Colonic mucosa (tissue), 4 donors: Measurements from ENCODE around the gene SKIC2. TPM values are rescaled to one million over a fixed set of nuclear protein-coding genes. Genes with fewer than 3 reads are reported as not detected.

Experiments
- DNase-seq: peaks from one replicate; pipeline ENCODE4 v3.0.0-alpha.2; 2020
- H3K27ac ChIP-seq: fragments of 200-600 bp; one replicate; pipeline ENCODE4 v1.8.0; 2021
- H3K27me3 ChIP-seq: fragments of 200-600 bp; one replicate; pipeline ENCODE4 v1.8.0; 2021
- H3K36me3 ChIP-seq: fragments of 200-600 bp; one replicate; pipeline ENCODE4 v1.8.0; 2021
- H3K4me1 ChIP-seq: fragments of 200-600 bp; one replicate; pipeline ENCODE4 v1.8.0; 2021; ENCODE audit warnings: mild to moderate bottlenecking
- H3K4me3 ChIP-seq: fragments of 200-600 bp; one replicate; pipeline ENCODE4 v1.8.0; 2021
- H3K9ac ChIP-seq, 2 donors: one replicate each; pipeline ENCODE4 v1.7.0; 2013; ENCODE audit warnings: control low read depth in 2 of 2, low read depth in 2 of 2, low read length in 2 of 2
- H3K9me3 ChIP-seq: fragments of 200-600 bp; one replicate; pipeline ENCODE4 v1.8.0; 2021
- CTCF ChIP-seq: fragments of 200-600 bp; IDR thresholded peaks from one replicate; pipeline ENCODE4 v1.8.0; 2022; ENCODE audit warnings: antibody characterized with exemption, mild to moderate bottlenecking
- intact Hi-C: fragments of 100-400 bp; cut with DNase I; formaldehyde crosslinking; loops from one replicate; pipeline ENCODE4 v1.14.1; 2022
- total RNA-seq, 2 donors: library from RNA; stranded (reverse); fragmentation: NEBNext Ultra II Directional in 1 of 2; extraction: Animal tissue kit (Norgen Biotek cat#: 25700) in 1 of 2; gene quantifications; one replicate each; pipeline ENCODE4 v1.2.1, GENCODE V29; 2021
- donor health status: healthy.
- donor health status: DM: no; HTN: no; CAD: no.
- donor health status: DM: no; HTN: no; CAD: no.

Gene SKIC2
- total RNA-seq, 2 donors from 2014 or later = 52.5 to 81.1 TPM

- H3K27me3 ChIP-seq = no peaks in the 10 kb centered on the region
- H3K4me1 ChIP-seq = peaks cover 2% of the 10 kb centered on the region
- no peaks in the 10 kb centered on the region for H3K9me3 ChIP-seq
- H3K36me3 ChIP-seq = no peaks in the 10 kb centered on the region
- H3K4me3 ChIP-seq = no peak overlapping the region
- no peak for DNase-seq
- H3K27ac ChIP-seq = no peak overlapping the region
- TF ChIP-seq CTCF = no peak
- no peak overlapping the region for H3K9ac ChIP-seq
- intact Hi-C loops = loop anchor here (5.0 to 10.0 kb wide), 3 partner anchors 48 to 275 kb away; partner anchors contain the start of genes SAPCD1 and ZBTB12
Measured at GRCh38 chr6:31949926-31950548, 8.9 kb upstream of the SKIC2 start.

- TF ChIP-seq CTCF = peak; percentile 66
- Histone ChIP-seq H3K9me3 (no peaks in the 10 kb centered on the region), H3K9ac (no peak overlapping the region), H3K36me3 (peaks cover 11% of the 10 kb centered on the region), H3K4me1 (no peaks in the 10 kb centered on the region), H3K27me3 (no peaks in the 10 kb centered on the region), H3K27ac (no peak overlapping the region), H3K4me3 (no peak overlapping the region)
- intact Hi-C loops = loop anchor here (5.0 to 10.0 kb wide), 3 partner anchors 50 to 277 kb away; partner anchors contain the start of genes SAPCD1 and ZBTB12
- DNase-seq = peak; percentile 66
Measured at GRCh38 chr6:31952140-31952805, 6.7 kb upstream of the SKIC2 start.

DNA sequence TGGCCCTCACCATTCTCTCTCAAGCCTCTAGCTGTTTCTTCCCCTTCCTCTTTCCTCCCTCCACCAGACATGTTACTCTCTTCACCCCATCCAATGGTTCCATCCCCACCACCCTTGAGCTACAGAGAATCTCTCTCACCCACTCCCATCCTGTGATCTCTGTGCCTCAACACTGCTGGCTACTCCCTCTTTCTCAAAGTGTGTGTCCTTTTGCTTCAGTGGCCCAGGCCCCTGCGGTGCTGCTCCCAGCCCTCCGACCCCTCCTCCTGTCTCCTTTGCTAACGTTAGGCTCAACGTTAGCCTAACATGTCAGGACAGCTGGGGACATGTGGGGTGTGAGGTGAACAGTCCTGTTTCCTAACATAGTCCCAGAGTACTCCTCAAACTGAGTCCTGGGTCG, 6.1 kb upstream of the SKIC2 start:
- no peak overlapping the region for H3K4me3 ChIP-seq
- no peak overlapping the region for H3K27ac ChIP-seq
- no peak overlapping the region for H3K9ac ChIP-seq
- TF ChIP-seq CTCF = no peak
- H3K9me3 ChIP-seq = no peaks in the 10 kb centered on the region
- intact Hi-C loops = loop anchor here (5.0 to 10.0 kb wide), 3 partner anchors 51 to 278 kb away; partner anchors contain the start of genes SAPCD1 and ZBTB12
- peaks cover 4% of the 10 kb centered on the region for H3K4me1 ChIP-seq
- no peaks in the 10 kb centered on the region for H3K27me3 ChIP-seq
- DNase-seq = no peak
- H3K36me3 ChIP-seq = peaks cover 11% of the 10 kb centered on the region

DNA sequence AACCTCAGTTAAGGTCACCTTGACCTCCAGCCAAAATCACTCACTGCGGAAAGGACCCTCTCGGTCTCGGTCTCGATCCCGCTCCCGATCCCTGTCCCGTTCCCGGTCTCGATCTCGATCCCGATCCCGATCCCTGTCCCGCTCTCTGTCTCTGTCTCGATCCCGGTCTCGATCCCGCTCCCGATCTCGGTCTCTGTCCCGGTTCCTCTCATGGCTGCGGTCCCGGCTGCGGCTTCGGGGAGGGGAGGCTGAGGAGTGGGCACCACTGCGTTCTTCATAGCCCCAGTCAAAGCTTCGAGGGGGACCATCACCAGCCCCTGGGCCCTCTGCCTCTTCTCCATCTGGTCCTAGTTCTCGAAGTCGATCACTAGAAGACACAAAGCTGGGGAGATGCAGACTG, 4.5 kb upstream of the SKIC2 start:
- intact Hi-C loops = loop anchor here (5.0 to 10.0 kb wide), 3 partner anchors 52 to 280 kb away; partner anchors contain the start of genes SAPCD1 and ZBTB12
- H3K36me3 ChIP-seq = peaks cover 11% of the 10 kb centered on the region
- TF ChIP-seq CTCF = no peak
- H3K9me3 ChIP-seq = no peaks in the 10 kb centered on the region
- no peaks in the 10 kb centered on the region for H3K27me3 ChIP-seq
- DNase-seq = no peak
- H3K9ac ChIP-seq = no peak overlapping the region
- H3K4me3 ChIP-seq = no peak overlapping the region
- H3K27ac ChIP-seq = no peak overlapping the region
- peaks cover 6% of the 10 kb centered on the region for H3K4me1 ChIP-seq

DNA sequence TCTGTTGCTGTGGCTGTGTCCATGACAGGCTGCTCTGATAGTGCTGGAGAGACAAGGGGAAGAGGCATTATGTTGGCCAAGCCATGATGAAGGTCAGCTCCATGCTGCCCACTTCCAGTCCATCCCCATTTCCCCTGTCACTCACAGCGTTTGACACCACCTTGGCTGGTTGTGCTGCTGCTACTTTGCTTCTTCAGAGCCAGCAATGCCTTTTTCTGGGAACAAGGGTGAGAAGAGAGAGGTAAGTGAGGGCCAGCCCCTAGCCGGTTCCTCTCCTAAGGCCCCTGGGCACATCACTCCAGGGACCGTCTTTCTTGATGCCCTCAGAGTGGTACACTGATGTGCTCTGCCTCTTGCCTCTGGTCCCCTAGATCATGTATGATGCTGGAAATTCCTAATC, 2.2 kb upstream of the SKIC2 start:
- no peak for TF ChIP-seq CTCF
- Histone ChIP-seq H3K4me1 (peaks cover 6% of the 10 kb centered on the region), H3K9ac (no peak overlapping the region), H3K27ac (no peak overlapping the region), H3K36me3 (peaks cover 17% of the 10 kb centered on the region), H3K27me3 (no peaks in the 10 kb centered on the region), H3K9me3 (no peaks in the 10 kb centered on the region), H3K4me3 (no peak overlapping the region)
- DNase-seq = no peak
- intact Hi-C loops = loop anchor here (10.0 kb wide), 2 partner anchors 192 to 282 kb away; partner anchors contain the start of gene SAPCD1
